OCI-LY3 (cell line): ENCODE results near the gene CTCF.

Source experiments
- H2AFZ ChIP-seq: fragments of 200-600, 300-600 bp; shearing (Covaris generic); 2 replicates; pipeline ENCODE4 v1.6.0; 2014; ENCODE audit warnings: antibody characterized with exemption, low read depth, low read length
- H3K27ac ChIP-seq: fragments of 200-600, 300-600 bp; sonication (generic); 2 replicates; pipeline ENCODE4 v1.5.1; 2014; ENCODE audit warnings: mild to moderate bottlenecking, low read length, moderate library complexity, mixed read lengths
- H3K27me3 ChIP-seq: fragments of 200-600, 300-600 bp; sonication (generic); 2 replicates; pipeline ENCODE4 v1.6.1; 2014; ENCODE audit warnings: low read depth, low read length, mixed read lengths
- H3K36me3 ChIP-seq: fragments of 200-600, 300-600 bp; sonication (generic); replicated peaks from 2 replicates; pipeline ENCODE3; 2014; ENCODE audit warnings: low read depth, low read length, mixed read lengths
- H3K4me1 ChIP-seq: fragments of 300-600, 200-600 bp; sonication (generic); 2 replicates; pipeline ENCODE4 v1.6.1; 2014; ENCODE audit warnings: low read length, mixed read lengths
- H3K4me2 ChIP-seq: fragments of 200-600, 300-600 bp; sonication (generic); 2 replicates; pipeline ENCODE4 v1.6.1; 2014; ENCODE audit warnings: low read length, mixed read lengths
- H3K4me3 ChIP-seq: fragments of 300-600, 200-600 bp; sonication (generic); 2 replicates; pipeline ENCODE4 v1.5.1; 2014; ENCODE audit warnings: antibody characterized with exemption, mild to moderate bottlenecking, low read length, moderate library complexity
- H3K79me2 ChIP-seq: fragments of 300-600, 200-600 bp; shearing (Covaris generic); 2 replicates; pipeline ENCODE4 v1.6.1; 2014; ENCODE audit warnings: mild to moderate bottlenecking, low read length, mixed read lengths
- H3K9ac ChIP-seq: fragments of 300-600, 200-600 bp; shearing (Covaris generic); 2 replicates; pipeline ENCODE4 v1.6.0; 2014; ENCODE audit warnings: mild to moderate bottlenecking, low read length, moderate library complexity
- H3K9me3 ChIP-seq: fragments of 200-600, 300-600 bp; shearing (Covaris generic); 2 replicates; pipeline ENCODE4 v1.6.1; 2014; ENCODE audit warnings: low read length, mixed read lengths; ENCODE audit not compliant: insufficient read depth
- H4K20me1 ChIP-seq: fragments of 200-600, 300-600 bp; sonication (generic); 2 replicates; pipeline ENCODE4 v1.6.1; 2016; ENCODE audit warnings: low read length, mixed read lengths; ENCODE audit not compliant: insufficient read depth
- CTCF ChIP-seq: fragments of 200-600, 300-600 bp; sonication (generic); IDR thresholded peaks from 2 replicates; pipeline ENCODE4 v1.5.1; 2014; ENCODE audit warnings: antibody characterized with exemption, low read length, low read depth
- EZH2phosphoT487 ChIP-seq: fragments of 200-600 bp; shearing (Covaris generic); IDR thresholded peaks from 2 replicates; pipeline ENCODE4 v1.6.1; 2018; ENCODE audit warnings: antibody characterized with exemption, mixed run types, low read depth

CTCF gene

GRCh38 chr16:67552476-67552875 lies 9.8 kb upstream of the CTCF start:
- Histone ChIP-seq H4K20me1 (no peaks in the 10 kb centered on the region), H3K9me3 (no peaks in the 10 kb centered on the region), H2AFZ (no peak overlapping the region), H3K9ac (no peak overlapping the region), H3K4me3 (no peak overlapping the region), H3K79me2 (no peaks in the 10 kb centered on the region), H3K36me3 (peaks cover 6% of the 10 kb centered on the region), H3K4me1 (peaks cover 22% of the 10 kb centered on the region), H3K27me3 (no peaks in the 10 kb centered on the region), H3K27ac (no peak overlapping the region), H3K4me2 (no peak overlapping the region)
- TF ChIP-seq CTCF = no peak
- no peak for TF ChIP-seq EZH2phosphoT487

- TF ChIP-seq EZH2phosphoT487 (no peak), CTCF (no peak)
- Histone ChIP-seq H3K4me1 (peaks cover 10% of the 10 kb centered on the region), H3K36me3 (peaks cover 2% of the 10 kb centered on the region)
These were observed 6.5 kb upstream of the CTCF start for GRCh38 chr16:67555795-67556212.

DNA sequence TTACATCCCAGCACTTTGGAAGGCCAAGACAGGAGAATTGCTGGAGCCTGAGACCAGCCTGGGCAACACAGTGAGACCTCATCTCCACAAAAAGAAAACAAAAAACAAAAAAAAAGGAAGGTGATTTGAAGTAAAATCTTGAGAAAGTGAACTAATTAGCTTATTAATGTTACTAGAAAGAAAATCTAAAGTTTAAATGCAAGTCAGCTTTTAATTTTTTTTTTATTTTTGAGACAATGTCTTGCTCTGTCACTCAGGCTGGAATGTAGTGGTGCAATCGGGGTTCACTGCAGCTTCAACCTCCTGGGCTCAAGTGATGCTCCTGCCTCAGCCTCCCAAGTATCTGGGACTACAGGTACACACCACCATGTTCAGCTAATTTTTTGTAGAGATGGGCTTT lies 3.5 kb upstream of the CTCF start:
- Histone ChIP-seq H3K4me3 (no peak overlapping the region), H3K79me2 (peaks cover 23% of the 10 kb centered on the region), H3K4me2 (no peak overlapping the region), H3K36me3 (peaks cover 2% of the 10 kb centered on the region), H3K27ac (no peak overlapping the region), H3K27me3 (no peaks in the 10 kb centered on the region), H2AFZ (no peak overlapping the region), H3K4me1 (peaks cover 16% of the 10 kb centered on the region), H3K9me3 (no peaks in the 10 kb centered on the region), H4K20me1 (no peaks in the 10 kb centered on the region), H3K9ac (no peak overlapping the region)
- no peak for TF ChIP-seq EZH2phosphoT487
- TF ChIP-seq CTCF = no peak

More at GRCh38 chr16:67555795-67556212, 6.5 kb upstream of the CTCF start:
- Histone ChIP-seq H3K27me3 (no peaks in the 10 kb centered on the region), H2AFZ (no peak overlapping the region), H3K9me3 (no peaks in the 10 kb centered on the region), H3K4me2 (peak overlapping the region; percentile 35), H3K9ac (no peak overlapping the region), H4K20me1 (no peaks in the 10 kb centered on the region), H3K79me2 (peaks cover 4% of the 10 kb centered on the region), H3K4me3 (no peak overlapping the region), H3K27ac (no peak overlapping the region; the same call in 1 of the 2 replicates)

GRCh38 chr16:67560827-67561342 lies 1.4 kb upstream of the CTCF start:
- Histone ChIP-seq H3K36me3 (no peaks in the 10 kb centered on the region), H3K79me2 (peaks cover 43% of the 10 kb centered on the region), H3K9ac (peak overlapping the region; percentile 91), H3K4me1 (peaks cover 29% of the 10 kb centered on the region), H4K20me1 (0 out of 2 replicates have a peak, but pooled peaks cover 2% of the 10 kb centered on the region), H2AFZ (no peak overlapping the region), H3K4me3 (peak overlapping the region; percentile 90), H3K4me2 (peak overlapping the region; percentile 85), H3K27me3 (no peaks in the 10 kb centered on the region), H3K9me3 (no peaks in the 10 kb centered on the region), H3K27ac (no peak overlapping the region; the same call in 1 of the 2 replicates)
- TF ChIP-seq CTCF (no peak), EZH2phosphoT487 (no peak)
